Parathyroid adenoma (tissue), 2 donors: Measurements from ENCODE around the gene OR13H1.
"Not testable (repeated sequence)": the region's sequence is repeated elsewhere in the genome, so short reads cannot be mapped to it uniquely, and the experiment has no call there.

Source experiments
- H2AFZ ChIP-seq: fragments of 300-600 bp; sonication (generic); one replicate; pipeline ENCODE4 v1.7.0; 2017; ENCODE audit warnings: antibody characterized with exemption, mild to moderate bottlenecking
- H3K27ac ChIP-seq: fragments of 300-600 bp; sonication (generic); one replicate; pipeline ENCODE4 v1.7.0; 2017
- H3K27me3 ChIP-seq: fragments of 300-600 bp; sonication (generic); one replicate; pipeline ENCODE4 v1.7.0; 2017; ENCODE audit warnings: low read length; ENCODE audit not compliant: control insufficient read depth, insufficient read depth
- H3K36me3 ChIP-seq: fragments of 300-600 bp; sonication (generic); one replicate; pipeline ENCODE4 v1.7.0; 2017; ENCODE audit warnings: low read length; ENCODE audit not compliant: control insufficient read depth, insufficient read depth
- H3K4me1 ChIP-seq: fragments of 300-600 bp; sonication (generic); one replicate; pipeline ENCODE4 v1.7.0; 2017; ENCODE audit warnings: control low read depth
- H3K4me2 ChIP-seq: fragments of 300-600 bp; sonication (generic); one replicate; pipeline ENCODE4 v1.7.0; 2017; ENCODE audit warnings: low read length
- H3K4me3 ChIP-seq: fragments of 300-600 bp; sonication (generic); one replicate; pipeline ENCODE4 v1.7.0; 2017; ENCODE audit warnings: low read depth, low read length
- H3K79me2 ChIP-seq: fragments of 300-600 bp; sonication (generic); one replicate; pipeline ENCODE4 v1.7.0; 2017; ENCODE audit warnings: control low read depth
- H3K9ac ChIP-seq: fragments of 300-600 bp; sonication (generic); one replicate; pipeline ENCODE4 v1.7.0; 2017; ENCODE audit warnings: mild to moderate bottlenecking
- H3K9me3 ChIP-seq: fragments of 300-600 bp; sonication (generic); one replicate; pipeline ENCODE4 v1.7.0; 2017; ENCODE audit warnings: low read length; ENCODE audit not compliant: control insufficient read depth
- TF ChIP-seq, protein P1 (sequence below): fragments of 300-600 bp; sonication (generic); IDR thresholded peaks from one replicate; pipeline ENCODE4 v1.7.0; 2017; ENCODE audit warnings: antibody characterized with exemption, mild to moderate bottlenecking
- donor health status: primary hyperparathyroidism.

OR13H1 gene

GRCh38 chrX:131543774-131544173 is at the start of gene OR13H1:
TSS of gene OR13H1 (plus strand) at chrX:131544074. CDS start at chrX:131544074, 0 bp downstream.
- Histone ChIP-seq H3K4me1 (no peaks in the 10 kb centered on the region), H3K4me2 (no peak within 1 kb of the TSS), H3K36me3 (no peaks in the 10 kb centered on the region), H3K9ac (no peak within 1 kb of the TSS), H3K27ac (no peak within 1 kb of the TSS), H3K79me2 (no peaks in the 10 kb centered on the region), H3K9me3 (no peaks in the 10 kb centered on the region), H3K27me3 (no peaks in the 10 kb centered on the region), H3K4me3 (no peak within 1 kb of the TSS), H2AFZ (no peak within 1 kb of the TSS)
- TF ChIP-seq, protein P1, sequence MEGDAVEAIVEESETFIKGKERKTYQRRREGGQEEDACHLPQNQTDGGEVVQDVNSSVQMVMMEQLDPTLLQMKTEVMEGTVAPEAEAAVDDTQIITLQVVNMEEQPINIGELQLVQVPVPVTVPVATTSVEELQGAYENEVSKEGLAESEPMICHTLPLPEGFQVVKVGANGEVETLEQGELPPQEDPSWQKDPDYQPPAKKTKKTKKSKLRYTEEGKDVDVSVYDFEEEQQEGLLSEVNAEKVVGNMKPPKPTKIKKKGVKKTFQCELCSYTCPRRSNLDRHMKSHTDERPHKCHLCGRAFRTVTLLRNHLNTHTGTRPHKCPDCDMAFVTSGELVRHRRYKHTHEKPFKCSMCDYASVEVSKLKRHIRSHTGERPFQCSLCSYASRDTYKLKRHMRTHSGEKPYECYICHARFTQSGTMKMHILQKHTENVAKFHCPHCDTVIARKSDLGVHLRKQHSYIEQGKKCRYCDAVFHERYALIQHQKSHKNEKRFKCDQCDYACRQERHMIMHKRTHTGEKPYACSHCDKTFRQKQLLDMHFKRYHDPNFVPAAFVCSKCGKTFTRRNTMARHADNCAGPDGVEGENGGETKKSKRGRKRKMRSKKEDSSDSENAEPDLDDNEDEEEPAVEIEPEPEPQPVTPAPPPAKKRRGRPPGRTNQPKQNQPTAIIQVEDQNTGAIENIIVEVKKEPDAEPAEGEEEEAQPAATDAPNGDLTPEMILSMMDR, result no peak

DNA sequence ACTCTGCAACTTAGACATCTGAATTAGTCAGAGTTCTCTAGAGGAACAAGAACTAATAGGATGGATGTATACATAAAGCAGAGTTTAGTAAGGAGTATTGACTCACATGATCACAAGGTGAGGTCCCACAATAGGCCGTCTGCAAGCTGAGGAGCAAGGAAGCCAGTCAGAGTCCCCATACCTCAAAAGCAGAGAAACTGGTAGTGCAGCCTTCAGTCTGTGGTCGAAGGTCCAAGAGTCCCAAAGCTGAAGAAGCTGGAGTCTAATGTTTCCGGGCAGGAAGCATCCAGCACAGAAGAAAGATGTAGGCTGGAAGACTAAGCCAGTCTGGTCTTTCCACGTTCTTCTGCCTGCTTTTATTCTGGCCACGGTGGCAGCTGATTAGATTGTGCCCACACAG is 42.3 kb upstream of the OR13H1 start:
- H3K4me3 ChIP-seq, H3K4me1 ChIP-seq, H2AFZ ChIP-seq, H3K4me2 ChIP-seq, H3K36me3 ChIP-seq, H3K79me2 ChIP-seq, H3K9me3 ChIP-seq, H3K9ac ChIP-seq, H3K27me3 ChIP-seq, H3K27ac ChIP-seq: not testable (repeated sequence)

DNA sequence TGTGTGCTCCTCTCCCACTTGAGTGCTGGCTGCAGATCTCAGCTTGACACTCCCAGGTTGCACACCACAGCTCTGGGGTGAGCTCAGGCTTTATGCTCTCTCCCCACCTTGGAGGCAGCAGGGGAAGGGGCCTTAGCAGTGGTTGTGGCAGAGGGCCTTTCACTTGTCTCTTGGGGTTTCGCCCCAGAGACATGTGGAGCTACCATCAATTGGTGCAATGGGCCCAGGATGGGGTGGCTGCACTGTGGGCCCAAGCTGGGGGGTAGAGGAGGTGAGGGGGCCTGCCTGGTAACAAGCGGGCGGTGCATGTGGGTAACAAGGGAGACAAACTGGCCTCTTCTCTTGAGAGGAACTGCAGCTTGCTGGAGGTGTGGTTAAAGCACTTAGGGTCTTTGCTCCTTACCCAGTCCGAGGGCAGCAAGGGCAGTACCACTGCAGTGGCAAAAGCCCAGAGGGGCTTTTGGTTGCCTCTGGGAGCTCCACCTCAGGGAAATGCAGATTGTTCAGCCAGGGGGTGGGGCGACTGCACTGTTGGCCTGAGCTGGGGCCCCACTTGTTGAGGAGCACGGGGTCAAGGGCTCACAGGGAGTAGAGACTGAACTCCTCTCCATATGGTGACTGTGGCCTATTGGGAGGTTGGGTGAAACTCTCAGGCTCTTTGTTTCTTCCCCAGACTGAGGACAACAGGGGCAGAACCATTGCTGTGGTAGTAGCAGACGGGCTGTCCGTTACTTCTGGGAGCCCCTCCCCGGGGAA is 30.5 kb upstream of the OR13H1 start:
- TF ChIP-seq, protein P1, result no peak
- Histone ChIP-seq H3K4me1 (no peaks in the 10 kb centered on the region), H2AFZ (no peak overlapping the region), H3K27ac (no peak overlapping the region), H3K9me3 (no peaks in the 10 kb centered on the region), H3K79me2 (no peaks in the 10 kb centered on the region), H3K9ac (no peak overlapping the region), H3K36me3 (no peaks in the 10 kb centered on the region), H3K4me2 (no peak overlapping the region), H3K27me3 (no peaks in the 10 kb centered on the region), H3K4me3 (no peak overlapping the region)

DNA sequence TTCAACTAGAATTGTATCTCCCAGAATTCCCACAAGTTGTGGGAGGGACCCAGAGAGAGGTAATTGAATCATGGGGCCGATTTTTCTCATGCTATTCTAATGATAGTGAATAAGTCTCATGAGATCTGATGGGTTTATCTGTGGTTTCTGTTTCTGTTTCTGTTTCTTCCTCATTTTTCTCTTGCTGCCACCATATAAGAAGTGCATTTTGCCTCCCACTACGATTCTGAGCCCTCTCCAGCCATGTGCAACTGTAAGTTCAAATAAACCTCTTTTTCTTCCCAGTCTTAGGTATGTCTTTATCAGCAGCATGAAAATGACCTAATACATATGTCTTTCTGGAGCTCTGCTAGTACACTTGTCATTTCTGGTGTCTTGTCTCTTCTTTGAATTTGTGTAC is 22.1 kb upstream of the OR13H1 start:
- Histone ChIP-seq H3K27ac (no peak overlapping the region), H3K27me3 (no peaks in the 10 kb centered on the region), H2AFZ (no peak overlapping the region), H3K4me1 (no peaks in the 10 kb centered on the region), H3K36me3 (no peaks in the 10 kb centered on the region), H3K79me2 (no peaks in the 10 kb centered on the region), H3K9ac (no peak overlapping the region), H3K4me2 (no peak overlapping the region), H3K9me3 (no peaks in the 10 kb centered on the region), H3K4me3 (no peak overlapping the region)
- TF ChIP-seq, protein P1, result no peak

DNA sequence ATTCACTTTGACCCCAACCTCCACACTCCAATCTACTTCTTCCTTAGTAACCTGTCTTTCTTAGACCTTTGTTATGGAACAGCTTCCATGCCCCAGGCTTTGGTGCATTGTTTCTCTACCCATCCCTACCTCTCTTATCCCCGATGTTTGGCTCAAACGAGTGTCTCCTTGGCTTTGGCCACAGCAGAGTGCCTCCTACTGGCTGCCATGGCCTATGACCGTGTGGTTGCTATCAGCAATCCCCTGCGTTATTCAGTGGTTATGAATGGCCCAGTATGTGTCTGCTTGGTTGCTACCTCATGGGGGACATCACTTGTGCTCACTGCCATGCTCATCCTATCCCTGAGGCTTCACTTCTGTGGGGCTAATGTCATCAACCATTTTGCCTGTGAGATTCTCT is 344 bp downstream of the OR13H1 start:
- no peaks in the 10 kb centered on the region for H3K4me1 ChIP-seq
- H3K27ac ChIP-seq, result no peak overlapping the region
- H3K9me3 ChIP-seq, result no peaks in the 10 kb centered on the region
- no peaks in the 10 kb centered on the region for H3K79me2 ChIP-seq
- H3K36me3 ChIP-seq, result no peaks in the 10 kb centered on the region
- H3K27me3 ChIP-seq, result no peaks in the 10 kb centered on the region
- no peak overlapping the region for H2AFZ ChIP-seq
- no peak overlapping the region for H3K4me3 ChIP-seq
- H3K4me2 ChIP-seq, result no peak overlapping the region
- no peak overlapping the region for H3K9ac ChIP-seq
- TF ChIP-seq, protein P1, result no peak
